ENCODE data around the gene SMPD3. TPM values are rescaled to one million over a fixed set of nuclear protein-coding genes. Genes with fewer than 3 reads are reported as not detected.

The SMPD3 gene
- total RNA-seq, 1 experiment from 2014 or later: 1.4 TPM

DNA sequence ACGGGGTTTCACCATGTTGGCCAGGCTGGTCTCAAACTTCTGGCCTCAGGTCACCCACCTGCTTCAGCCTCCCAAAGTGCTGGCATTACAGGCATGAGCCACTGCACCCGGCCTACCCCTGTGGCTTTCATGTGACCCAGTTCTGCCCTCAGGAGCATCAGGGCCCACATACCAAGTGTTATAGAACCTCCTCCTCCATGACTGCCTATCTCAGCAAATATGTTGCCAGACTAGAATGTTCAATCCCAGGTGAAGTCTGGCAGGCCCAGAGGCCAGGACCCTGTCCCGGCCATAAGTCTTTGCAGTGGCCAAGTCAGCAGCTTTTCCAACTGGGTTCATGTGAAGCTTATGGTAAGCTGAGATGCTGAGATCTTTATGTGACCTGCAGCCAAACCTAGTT lies 9.8 kb upstream of the SMPD3 start:
- Mint-ChIP-seq H3K27me3 (ENCODE audit: low read depth) (no peaks in the 10 kb centered on the region), H3K4me1 (no peaks in the 10 kb centered on the region), H3K4me3 (no peak overlapping the region), H3K27ac (no peak overlapping the region), H3K36me3 (no peaks in the 10 kb centered on the region), H3K9me3 (peaks cover 6% of the 10 kb centered on the region; the same call in 1 of the 2 replicates)
- ChIA-PET CTCF (interaction anchor here (0.8 to 1.1 kb wide), 3 partner anchors 14 to 33 kb away, joined by 3 read pairs; no protein-coding TSS in a partner anchor), POLR2A (no interaction called here)
- no peak for ATAC-seq
- DNase-seq (ENCODE audit: low spot score): no peak
- TF ChIP-seq ETV6 (CRISPR knock-in tag; IDR thresholded peaks at IDR 0.05) (no peak), ESRRA (CRISPR knock-in tag; IDR thresholded peaks at IDR 0.05; ENCODE audit: borderline replicate concordance) (no peak), ATF3 (CRISPR knock-in tag; conservative IDR thresholded peaks at IDR 0.05) (no peak), ELF4 (CRISPR knock-in tag; IDR thresholded peaks at IDR 0.05; ENCODE audit: low read depth) (no peak), ARID4B (CRISPR knock-in tag; IDR thresholded peaks at IDR 0.05; ENCODE audit: borderline replicate concordance) (no peak), USF1 (CRISPR knock-in tag; IDR thresholded peaks at IDR 0.05) (no peak), TP53 (CRISPR knock-in tag; IDR thresholded peaks at IDR 0.05) (no peak), PREB (CRISPR knock-in tag; IDR thresholded peaks at IDR 0.05; ENCODE audit: borderline replicate concordance) (no peak), ATF1 (CRISPR knock-in tag; IDR thresholded peaks at IDR 0.05) (no peak), FOXJ3 (CRISPR knock-in tag; IDR thresholded peaks at IDR 0.05; ENCODE audit: borderline replicate concordance) (no peak), ZNF396 (CRISPR knock-in tag; IDR thresholded peaks at IDR 0.05; ENCODE audit: borderline replicate concordance) (no peak), TEAD4 (CRISPR knock-in tag; IDR thresholded peaks at IDR 0.05) (no peak), MYBL2 (CRISPR knock-in tag; IDR thresholded peaks at IDR 0.05) (no peak), GRHL2 (CRISPR knock-in tag; IDR thresholded peaks at IDR 0.05; ENCODE audit: insufficient replicate concordance, severe bottlenecking) (no peak), FOXK1 (CRISPR knock-in tag; IDR thresholded peaks at IDR 0.05) (no peak), TEAD1 (CRISPR knock-in tag; IDR thresholded peaks at IDR 0.05) (no peak)
- TF ChIP-seq, protein P1, sequence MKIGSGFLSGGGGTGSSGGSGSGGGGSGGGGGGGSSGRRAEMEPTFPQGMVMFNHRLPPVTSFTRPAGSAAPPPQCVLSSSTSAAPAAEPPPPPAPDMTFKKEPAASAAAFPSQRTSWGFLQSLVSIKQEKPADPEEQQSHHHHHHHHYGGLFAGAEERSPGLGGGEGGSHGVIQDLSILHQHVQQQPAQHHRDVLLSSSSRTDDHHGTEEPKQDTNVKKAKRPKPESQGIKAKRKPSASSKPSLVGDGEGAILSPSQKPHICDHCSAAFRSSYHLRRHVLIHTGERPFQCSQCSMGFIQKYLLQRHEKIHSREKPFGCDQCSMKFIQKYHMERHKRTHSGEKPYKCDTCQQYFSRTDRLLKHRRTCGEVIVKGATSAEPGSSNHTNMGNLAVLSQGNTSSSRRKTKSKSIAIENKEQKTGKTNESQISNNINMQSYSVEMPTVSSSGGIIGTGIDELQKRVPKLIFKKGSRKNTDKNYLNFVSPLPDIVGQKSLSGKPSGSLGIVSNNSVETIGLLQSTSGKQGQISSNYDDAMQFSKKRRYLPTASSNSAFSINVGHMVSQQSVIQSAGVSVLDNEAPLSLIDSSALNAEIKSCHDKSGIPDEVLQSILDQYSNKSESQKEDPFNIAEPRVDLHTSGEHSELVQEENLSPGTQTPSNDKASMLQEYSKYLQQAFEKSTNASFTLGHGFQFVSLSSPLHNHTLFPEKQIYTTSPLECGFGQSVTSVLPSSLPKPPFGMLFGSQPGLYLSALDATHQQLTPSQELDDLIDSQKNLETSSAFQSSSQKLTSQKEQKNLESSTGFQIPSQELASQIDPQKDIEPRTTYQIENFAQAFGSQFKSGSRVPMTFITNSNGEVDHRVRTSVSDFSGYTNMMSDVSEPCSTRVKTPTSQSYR (CRISPR knock-in tag; IDR thresholded peaks at IDR 0.05): no peak
- TF ChIP-seq, protein P2, sequence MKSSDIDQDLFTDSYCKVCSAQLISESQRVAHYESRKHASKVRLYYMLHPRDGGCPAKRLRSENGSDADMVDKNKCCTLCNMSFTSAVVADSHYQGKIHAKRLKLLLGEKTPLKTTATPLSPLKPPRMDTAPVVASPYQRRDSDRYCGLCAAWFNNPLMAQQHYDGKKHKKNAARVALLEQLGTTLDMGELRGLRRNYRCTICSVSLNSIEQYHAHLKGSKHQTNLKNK (CRISPR knock-in tag; IDR thresholded peaks at IDR 0.05): no peak
- TF ChIP-seq, protein P3, sequence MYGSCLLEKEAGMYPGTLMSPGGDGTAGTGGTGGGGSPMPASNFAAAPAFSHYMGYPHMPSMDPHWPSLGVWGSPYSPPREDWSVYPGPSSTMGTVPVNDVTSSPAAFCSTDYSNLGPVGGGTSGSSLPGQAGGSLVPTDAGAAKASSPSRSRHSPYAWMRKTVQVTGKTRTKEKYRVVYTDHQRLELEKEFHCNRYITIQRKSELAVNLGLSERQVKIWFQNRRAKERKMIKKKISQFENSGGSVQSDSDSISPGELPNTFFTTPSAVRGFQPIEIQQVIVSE (CRISPR knock-in tag; IDR thresholded peaks at IDR 0.05; ENCODE audit: borderline replicate concordance): no peak
- TF ChIP-seq, protein P4, sequence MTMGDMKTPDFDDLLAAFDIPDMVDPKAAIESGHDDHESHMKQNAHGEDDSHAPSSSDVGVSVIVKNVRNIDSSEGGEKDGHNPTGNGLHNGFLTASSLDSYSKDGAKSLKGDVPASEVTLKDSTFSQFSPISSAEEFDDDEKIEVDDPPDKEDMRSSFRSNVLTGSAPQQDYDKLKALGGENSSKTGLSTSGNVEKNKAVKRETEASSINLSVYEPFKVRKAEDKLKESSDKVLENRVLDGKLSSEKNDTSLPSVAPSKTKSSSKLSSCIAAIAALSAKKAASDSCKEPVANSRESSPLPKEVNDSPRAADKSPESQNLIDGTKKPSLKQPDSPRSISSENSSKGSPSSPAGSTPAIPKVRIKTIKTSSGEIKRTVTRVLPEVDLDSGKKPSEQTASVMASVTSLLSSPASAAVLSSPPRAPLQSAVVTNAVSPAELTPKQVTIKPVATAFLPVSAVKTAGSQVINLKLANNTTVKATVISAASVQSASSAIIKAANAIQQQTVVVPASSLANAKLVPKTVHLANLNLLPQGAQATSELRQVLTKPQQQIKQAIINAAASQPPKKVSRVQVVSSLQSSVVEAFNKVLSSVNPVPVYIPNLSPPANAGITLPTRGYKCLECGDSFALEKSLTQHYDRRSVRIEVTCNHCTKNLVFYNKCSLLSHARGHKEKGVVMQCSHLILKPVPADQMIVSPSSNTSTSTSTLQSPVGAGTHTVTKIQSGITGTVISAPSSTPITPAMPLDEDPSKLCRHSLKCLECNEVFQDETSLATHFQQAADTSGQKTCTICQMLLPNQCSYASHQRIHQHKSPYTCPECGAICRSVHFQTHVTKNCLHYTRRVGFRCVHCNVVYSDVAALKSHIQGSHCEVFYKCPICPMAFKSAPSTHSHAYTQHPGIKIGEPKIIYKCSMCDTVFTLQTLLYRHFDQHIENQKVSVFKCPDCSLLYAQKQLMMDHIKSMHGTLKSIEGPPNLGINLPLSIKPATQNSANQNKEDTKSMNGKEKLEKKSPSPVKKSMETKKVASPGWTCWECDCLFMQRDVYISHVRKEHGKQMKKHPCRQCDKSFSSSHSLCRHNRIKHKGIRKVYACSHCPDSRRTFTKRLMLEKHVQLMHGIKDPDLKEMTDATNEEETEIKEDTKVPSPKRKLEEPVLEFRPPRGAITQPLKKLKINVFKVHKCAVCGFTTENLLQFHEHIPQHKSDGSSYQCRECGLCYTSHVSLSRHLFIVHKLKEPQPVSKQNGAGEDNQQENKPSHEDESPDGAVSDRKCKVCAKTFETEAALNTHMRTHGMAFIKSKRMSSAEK (CRISPR knock-in tag; IDR thresholded peaks at IDR 0.05; ENCODE audit: borderline replicate concordance): no peak

Measured in WTC11 (cell line).